ENCODE results near the gene KCNQ1. TPM values are rescaled to one million over a fixed set of nuclear protein-coding genes. Genes with fewer than 3 reads are reported as not detected.
A peak's percentile ranks its signal among the peaks of the same experiment; 100 is the strongest.

Gene KCNQ1
- total and polyA plus RNA-seq, 8 donors = 14.0 to 61.1 (median 46.7) TPM

DNA sequence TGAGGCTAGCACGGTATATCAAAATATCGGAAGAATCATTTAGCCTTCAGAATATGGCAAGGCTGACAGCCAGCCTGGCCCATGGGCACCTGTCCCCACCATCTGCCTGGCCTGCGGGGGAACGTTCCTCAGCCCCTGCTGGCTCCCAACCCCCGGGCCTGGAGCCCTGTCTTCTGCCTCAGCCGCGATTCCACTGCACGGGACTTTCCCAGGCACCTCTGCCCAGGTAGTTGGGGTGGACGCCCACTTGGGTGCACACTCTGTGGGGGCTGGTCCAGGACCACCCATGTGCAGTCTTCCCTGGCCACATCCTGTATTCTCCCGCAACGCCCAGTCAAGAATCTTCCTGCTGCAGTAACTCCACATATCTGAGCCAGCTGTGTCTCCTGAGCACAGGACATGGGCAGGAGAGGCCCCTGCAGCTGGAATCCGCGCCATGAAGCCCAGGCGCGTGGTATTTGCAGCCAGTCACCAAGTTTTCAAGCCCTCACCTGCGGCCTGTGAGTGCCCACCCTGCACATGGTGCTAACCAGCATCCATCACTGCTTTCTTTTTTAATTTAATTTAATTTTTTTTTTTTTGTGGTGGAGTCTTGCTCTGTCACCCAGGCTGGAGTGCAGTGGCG, 77.9 kb downstream of the KCNQ1 start:
- TF ChIP-seq, protein P1, sequence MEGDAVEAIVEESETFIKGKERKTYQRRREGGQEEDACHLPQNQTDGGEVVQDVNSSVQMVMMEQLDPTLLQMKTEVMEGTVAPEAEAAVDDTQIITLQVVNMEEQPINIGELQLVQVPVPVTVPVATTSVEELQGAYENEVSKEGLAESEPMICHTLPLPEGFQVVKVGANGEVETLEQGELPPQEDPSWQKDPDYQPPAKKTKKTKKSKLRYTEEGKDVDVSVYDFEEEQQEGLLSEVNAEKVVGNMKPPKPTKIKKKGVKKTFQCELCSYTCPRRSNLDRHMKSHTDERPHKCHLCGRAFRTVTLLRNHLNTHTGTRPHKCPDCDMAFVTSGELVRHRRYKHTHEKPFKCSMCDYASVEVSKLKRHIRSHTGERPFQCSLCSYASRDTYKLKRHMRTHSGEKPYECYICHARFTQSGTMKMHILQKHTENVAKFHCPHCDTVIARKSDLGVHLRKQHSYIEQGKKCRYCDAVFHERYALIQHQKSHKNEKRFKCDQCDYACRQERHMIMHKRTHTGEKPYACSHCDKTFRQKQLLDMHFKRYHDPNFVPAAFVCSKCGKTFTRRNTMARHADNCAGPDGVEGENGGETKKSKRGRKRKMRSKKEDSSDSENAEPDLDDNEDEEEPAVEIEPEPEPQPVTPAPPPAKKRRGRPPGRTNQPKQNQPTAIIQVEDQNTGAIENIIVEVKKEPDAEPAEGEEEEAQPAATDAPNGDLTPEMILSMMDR (IDR thresholded peaks at IDR 0.05) = no peak
- no peak for ATAC-seq
- H3K4me3 ChIP-seq = no peak overlapping the region
- H3K36me3 ChIP-seq = no peaks in the 10 kb centered on the region
- H3K9me3 ChIP-seq = no peaks in the 10 kb centered on the region
- H3K27me3 ChIP-seq = no peaks in the 10 kb centered on the region
- no peak overlapping the region for H3K27ac ChIP-seq
- FAIRE-seq = no peak
- DNase-seq = peak; percentile 2 to 55 (median 14)
- 62 to 73% methylated on average over 17 of the region's 17 CpGs for WGBS, 2 donors
- intact Hi-C loops (cut with DNase I) = no loop called here
- peaks cover 6 to 11% (median 9%) of the 10 kb centered on the region in 3 donors for H3K4me1 ChIP-seq

DNA sequence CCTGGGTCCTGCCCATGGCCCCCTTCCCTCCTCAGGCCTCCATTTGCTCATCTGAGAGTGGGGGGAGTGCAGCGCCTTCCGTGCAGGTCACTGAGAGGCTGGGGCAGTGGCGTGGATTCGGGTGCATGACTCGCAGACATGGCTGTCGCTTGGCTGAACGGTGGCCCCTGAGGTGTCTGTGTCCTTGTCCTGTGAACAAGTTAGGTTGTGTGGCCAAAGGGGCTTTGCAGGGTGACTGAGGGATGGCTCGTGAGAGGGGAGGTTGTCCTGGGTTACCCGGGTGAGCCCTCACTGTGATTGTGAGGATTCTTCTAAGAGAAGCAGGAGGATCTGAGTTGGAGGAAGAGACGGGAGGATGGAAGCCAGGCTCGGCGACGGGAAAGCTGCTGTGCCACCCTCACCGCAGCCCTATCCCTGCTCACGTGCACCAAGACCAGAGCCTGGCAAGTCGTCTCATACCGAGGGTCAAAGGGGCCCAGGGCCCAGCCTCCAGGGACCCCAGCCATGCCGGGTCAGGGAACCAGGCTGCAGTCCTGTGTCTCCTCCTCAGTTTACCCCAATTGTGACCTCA, 79.1 kb downstream of the KCNQ1 start:
- Histone ChIP-seq H3K9me3 (no peaks in the 10 kb centered on the region), H3K27ac (no peak overlapping the region), H3K4me1 (peaks cover 6 to 11% (median 9%) of the 10 kb centered on the region in 3 donors), H3K4me3 (no peak overlapping the region), H3K36me3 (no peaks in the 10 kb centered on the region), H3K27me3 (no peaks in the 10 kb centered on the region)
- DNase-seq = peak; percentile 1 to 48 (median 12)
- no peak for ATAC-seq
- no peak for FAIRE-seq
- intact Hi-C loops (cut with DNase I) = no loop called here
- TF ChIP-seq, protein P1 (IDR thresholded peaks at IDR 0.05) = no peak
- WGBS, 2 donors = 89 to 90% methylated on average over 18 of the region's 18 CpGs

DNA sequence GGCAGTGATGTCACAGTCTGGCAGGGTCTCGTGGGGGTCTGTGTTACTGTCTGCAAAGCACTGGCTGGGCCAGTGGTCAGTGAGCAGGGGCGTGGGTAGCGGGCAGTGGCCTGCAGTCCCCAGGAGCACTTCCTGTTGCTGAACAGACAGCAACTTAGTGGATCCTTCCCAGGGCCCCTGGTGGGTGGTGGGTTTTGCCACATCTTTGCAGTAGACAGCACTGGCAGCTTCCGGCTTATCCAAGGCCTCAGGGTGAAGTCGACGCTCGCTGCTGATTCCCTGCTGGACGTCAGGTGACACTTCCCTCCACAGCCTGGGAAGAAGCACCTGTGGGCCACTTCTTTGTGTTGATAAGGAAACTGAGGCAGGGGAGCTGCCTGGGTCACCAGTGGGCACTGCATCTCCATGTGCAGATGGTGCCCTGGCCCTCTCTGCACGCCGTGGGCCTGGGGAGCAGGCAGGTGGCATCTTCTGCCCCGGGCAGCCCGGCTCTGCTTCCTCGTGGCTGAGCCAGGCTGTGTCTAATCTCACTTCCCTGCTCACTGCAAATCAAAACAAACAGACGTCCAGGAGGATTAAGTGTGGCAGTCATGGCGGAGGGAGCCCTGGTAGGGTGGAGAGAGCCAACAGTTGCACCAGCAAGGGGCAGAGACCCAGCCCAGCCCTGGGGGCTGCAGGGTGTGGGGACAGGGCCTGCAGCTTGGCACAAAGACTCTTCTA, 79.8 kb downstream of the KCNQ1 start:
- intact Hi-C loops (cut with DNase I) = no loop called here
- peak in 1 of 4 donors; percentile 27 for ATAC-seq
- Histone ChIP-seq H3K36me3 (no peaks in the 10 kb centered on the region), H3K4me3 (no peak overlapping the region), H3K9me3 (no peaks in the 10 kb centered on the region), H3K27me3 (no peaks in the 10 kb centered on the region), H3K27ac (no peak overlapping the region), H3K4me1 (peaks cover 6 to 11% (median 9%) of the 10 kb centered on the region in 3 donors)
- WGBS, 2 donors = 57 to 68% methylated on average over 15 of the region's 15 CpGs
- DNase-seq = peak; percentile 0 to 54 (median 17)
- TF ChIP-seq, protein P1 (IDR thresholded peaks at IDR 0.05) = no peak
- FAIRE-seq = no peak

DNA sequence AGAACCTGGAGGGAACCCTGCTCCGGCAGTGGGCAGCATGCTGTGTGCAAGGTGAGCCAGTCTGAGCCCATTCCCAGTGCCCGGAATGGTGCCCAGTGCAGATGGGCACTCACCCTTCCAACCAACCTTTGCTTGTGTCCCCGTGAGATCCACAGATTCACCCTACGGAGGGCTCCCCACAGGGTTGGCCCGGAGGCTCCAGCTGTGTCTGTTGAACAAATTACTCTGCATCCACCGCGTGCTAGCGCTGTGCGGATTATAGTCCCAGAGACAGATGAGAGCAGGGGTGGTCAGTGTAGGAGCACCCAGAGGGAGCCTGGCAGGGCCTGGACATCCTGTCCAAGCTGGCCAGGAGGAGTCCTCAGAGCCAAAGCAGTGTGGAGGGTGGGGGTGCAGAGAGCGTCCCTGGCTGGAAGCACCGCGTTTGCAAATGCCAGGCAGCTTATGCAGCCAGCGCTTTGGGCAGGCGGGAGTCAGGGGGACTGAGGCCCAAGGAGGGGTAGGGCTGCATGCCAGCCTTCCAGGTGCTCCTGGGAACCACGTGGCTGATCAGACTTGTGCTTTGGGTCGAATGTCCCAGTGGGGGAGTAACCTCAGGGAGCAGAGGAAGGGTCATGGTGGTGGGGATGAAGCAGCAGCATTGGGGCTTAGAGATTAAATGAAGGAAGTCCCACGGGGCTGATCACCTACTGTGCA, 80.5 kb downstream of the KCNQ1 start:
- 64 to 73% methylated on average over 17 of the region's 17 CpGs for WGBS, 2 donors

More for the DNA sequence above, 80.5 kb downstream of the KCNQ1 start:
- Histone ChIP-seq H3K36me3 (no peaks in the 10 kb centered on the region), H3K27me3 (no peaks in the 10 kb centered on the region), H3K27ac (no peak overlapping the region), H3K4me1 (peaks cover 6 to 11% (median 9%) of the 10 kb centered on the region in 3 donors), H3K9me3 (no peaks in the 10 kb centered on the region), H3K4me3 (no peak overlapping the region)
- DNase-seq (peak; percentile 7 to 73 (median 45)), ATAC-seq (peak in 2 of 4 donors; percentile 7 to 47), FAIRE-seq (no peak)
- TF ChIP-seq, protein P1 (IDR thresholded peaks at IDR 0.05) = no peak
- intact Hi-C loops (cut with DNase I) = no loop called here
